HEK293 (cell line): ENCODE data around the gene DDI1.

ENCODE experiments used
- CTCF ChIP-seq: fragments of 450-650 bp; formaldehyde crosslinking; IDR thresholded peaks from 2 replicates; pipeline ENCODE4 v1.5.1; 2016; ENCODE audit warnings: missing biosample characterization, missing genetic modification characterization
- HIC1 ChIP-seq: fragments of 450-650 bp; formaldehyde crosslinking; IDR thresholded peaks from 2 replicates; pipeline ENCODE4 v1.5.1; 2016; ENCODE audit warnings: missing biosample characterization, missing genetic modification characterization
- KLF16 ChIP-seq: fragments of 450-650 bp; formaldehyde crosslinking; IDR thresholded peaks from 2 replicates; pipeline ENCODE4 v1.5.1; 2017; ENCODE audit warnings: missing biosample characterization, missing genetic modification characterization
- MYNN ChIP-seq: fragments of 450-650 bp; formaldehyde crosslinking; IDR thresholded peaks from 2 replicates; pipeline ENCODE4 v1.5.1; 2016; ENCODE audit warnings: missing biosample characterization, missing genetic modification characterization, borderline replicate concordance
- ZBTB1 ChIP-seq: fragments of 450-650 bp; formaldehyde crosslinking; IDR thresholded peaks from 2 replicates; pipeline ENCODE4 v1.5.1; 2016; ENCODE audit warnings: missing biosample characterization, missing genetic modification characterization
- ZBTB20 ChIP-seq: fragments of 450-650 bp; formaldehyde crosslinking; IDR thresholded peaks from 2 replicates; pipeline ENCODE4 v1.5.1; 2016; ENCODE audit warnings: missing biosample characterization, missing genetic modification characterization
- ZFP37 ChIP-seq: fragments of 450-650 bp; formaldehyde crosslinking; IDR thresholded peaks from 2 replicates; pipeline ENCODE4 v1.5.1; 2016; ENCODE audit warnings: missing biosample characterization, missing genetic modification characterization
- ZNF211 ChIP-seq: fragments of 450-650 bp; formaldehyde crosslinking; IDR thresholded peaks from 2 replicates; pipeline ENCODE4 v1.5.1; 2016; ENCODE audit warnings: low read depth, missing biosample characterization, missing genetic modification characterization
- ZNF302 ChIP-seq: fragments of 450-650 bp; formaldehyde crosslinking; IDR thresholded peaks from 2 replicates; pipeline ENCODE4 v1.5.1; 2016; ENCODE audit warnings: missing biosample characterization, missing genetic modification characterization, low read depth
- TF ChIP-seq, protein P1 (sequence below): fragments of 450-650 bp; formaldehyde crosslinking; IDR thresholded peaks from 2 replicates; pipeline ENCODE4 v1.5.1; 2016; ENCODE audit warnings: missing biosample characterization, missing genetic modification characterization, low read depth
- TF ChIP-seq, protein P2 (sequence below): IDR thresholded peaks from 2 replicates; pipeline ENCODE4 v1.6.1; 2011; ENCODE audit warnings: mild to moderate bottlenecking, low read depth, low read length, borderline replicate concordance

DNA sequence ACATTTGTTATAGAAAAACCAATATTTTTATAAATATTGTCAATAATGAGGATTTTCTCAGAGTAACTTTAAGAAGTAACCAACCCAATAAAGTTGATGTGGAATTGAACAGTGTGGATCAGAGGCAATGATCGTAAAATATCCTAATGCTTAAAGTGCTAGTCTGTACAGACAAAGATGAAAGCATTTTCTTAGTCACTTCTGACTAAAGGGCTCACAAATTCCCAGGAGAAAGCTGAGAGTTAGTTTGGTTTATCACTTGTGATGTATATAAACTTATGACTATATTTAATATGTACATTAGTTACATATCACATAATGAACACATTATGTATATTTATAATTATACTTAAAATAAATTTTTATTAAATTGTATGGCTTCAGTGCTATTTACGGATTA lies 25.4 kb upstream of the DDI1 start:
- TF ChIP-seq, protein P1, sequence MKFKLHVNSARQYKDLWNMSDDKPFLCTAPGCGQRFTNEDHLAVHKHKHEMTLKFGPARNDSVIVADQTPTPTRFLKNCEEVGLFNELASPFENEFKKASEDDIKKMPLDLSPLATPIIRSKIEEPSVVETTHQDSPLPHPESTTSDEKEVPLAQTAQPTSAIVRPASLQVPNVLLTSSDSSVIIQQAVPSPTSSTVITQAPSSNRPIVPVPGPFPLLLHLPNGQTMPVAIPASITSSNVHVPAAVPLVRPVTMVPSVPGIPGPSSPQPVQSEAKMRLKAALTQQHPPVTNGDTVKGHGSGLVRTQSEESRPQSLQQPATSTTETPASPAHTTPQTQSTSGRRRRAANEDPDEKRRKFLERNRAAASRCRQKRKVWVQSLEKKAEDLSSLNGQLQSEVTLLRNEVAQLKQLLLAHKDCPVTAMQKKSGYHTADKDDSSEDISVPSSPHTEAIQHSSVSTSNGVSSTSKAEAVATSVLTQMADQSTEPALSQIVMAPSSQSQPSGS (tag by site-specific recombination), result no peak
- TF ChIP-seq MYNN (tag by site-specific recombination) (no peak), ZNF211 (no peak), KLF16 (tag by site-specific recombination) (no peak), CTCF (no peak), HIC1 (tag by site-specific recombination) (no peak), ZBTB1 (no peak), ZFP37 (no peak), ZBTB20 (tag by site-specific recombination) (no peak), ZNF302 (no peak)
- TF ChIP-seq, protein P2, sequence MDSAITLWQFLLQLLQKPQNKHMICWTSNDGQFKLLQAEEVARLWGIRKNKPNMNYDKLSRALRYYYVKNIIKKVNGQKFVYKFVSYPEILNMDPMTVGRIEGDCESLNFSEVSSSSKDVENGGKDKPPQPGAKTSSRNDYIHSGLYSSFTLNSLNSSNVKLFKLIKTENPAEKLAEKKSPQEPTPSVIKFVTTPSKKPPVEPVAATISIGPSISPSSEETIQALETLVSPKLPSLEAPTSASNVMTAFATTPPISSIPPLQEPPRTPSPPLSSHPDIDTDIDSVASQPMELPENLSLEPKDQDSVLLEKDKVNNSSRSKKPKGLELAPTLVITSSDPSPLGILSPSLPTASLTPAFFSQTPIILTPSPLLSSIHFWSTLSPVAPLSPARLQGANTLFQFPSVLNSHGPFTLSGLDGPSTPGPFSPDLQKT, result no peak
